HG03280 (cell line): Measurements from ENCODE around the gene PHC2.
"Not testable (repeated sequence)": the region's sequence is repeated elsewhere in the genome, so short reads cannot be mapped to it uniquely, and the experiment has no call there.

Experiments used
- ATAC-seq: cut with Tn5 transposase; IDR thresholded peaks from one replicate; pipeline ENCODE4 v1.9.1; 2021; ENCODE audit warnings: mild to moderate bottlenecking, moderate library complexity; ENCODE audit not compliant: unreplicated experiment

Gene PHC2

DNA sequence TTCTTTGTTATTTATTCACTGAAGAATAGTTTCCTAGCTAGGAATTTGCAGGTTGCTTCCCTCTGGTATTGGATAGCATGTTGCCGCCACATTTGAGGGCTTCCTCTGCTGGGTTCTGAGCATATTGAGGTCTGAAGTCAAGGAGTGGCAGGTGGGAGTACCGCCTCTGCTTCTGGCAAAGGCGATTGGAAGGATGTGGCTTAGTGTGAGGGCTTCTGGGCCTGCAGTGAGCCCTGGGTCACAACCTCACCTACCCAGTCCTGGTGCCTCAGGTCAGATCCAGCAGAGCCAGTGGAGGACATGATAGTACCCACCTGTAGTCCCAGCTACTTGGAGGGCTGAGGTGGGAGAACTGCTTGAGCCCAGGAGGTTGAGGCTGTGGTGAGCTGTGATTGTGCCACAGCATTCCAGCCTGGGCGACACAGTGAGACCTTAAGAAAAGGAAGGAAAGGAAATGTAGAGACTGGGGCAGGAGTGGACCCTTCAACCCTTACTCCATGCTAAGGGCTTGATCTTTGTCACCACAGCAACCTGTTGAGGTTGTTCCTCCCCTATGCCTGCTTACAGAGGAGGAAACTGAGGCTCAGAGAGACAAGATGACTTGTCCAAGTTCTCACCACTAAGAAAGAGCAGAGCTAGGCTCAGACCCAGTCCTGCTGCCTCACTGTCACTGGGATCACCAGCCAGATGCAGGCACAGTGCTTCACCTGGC is 132.8 kb downstream of the PHC2 start:
- ATAC-seq, result no peak

DNA sequence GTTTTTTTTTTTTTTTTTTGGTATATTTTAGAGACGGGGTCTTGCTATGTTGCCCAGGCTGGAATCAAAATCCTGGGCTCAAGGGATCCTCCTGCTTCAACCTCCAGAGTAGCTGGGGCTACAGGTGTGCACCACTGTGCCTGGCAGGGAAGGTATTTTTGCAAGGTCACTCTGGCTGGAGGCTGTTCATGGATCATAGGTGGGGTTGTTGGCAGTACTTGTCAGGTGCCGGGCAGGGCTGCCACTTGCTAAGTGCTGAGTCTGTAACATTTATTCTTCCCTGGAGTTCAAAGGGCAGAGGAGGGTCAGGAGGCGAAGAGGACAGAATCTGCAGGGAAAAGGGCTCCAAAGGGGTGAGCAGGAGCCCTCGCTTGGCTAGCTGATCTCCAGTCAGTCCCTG is 134.1 kb downstream of the PHC2 start:
- no peak for ATAC-seq

DNA sequence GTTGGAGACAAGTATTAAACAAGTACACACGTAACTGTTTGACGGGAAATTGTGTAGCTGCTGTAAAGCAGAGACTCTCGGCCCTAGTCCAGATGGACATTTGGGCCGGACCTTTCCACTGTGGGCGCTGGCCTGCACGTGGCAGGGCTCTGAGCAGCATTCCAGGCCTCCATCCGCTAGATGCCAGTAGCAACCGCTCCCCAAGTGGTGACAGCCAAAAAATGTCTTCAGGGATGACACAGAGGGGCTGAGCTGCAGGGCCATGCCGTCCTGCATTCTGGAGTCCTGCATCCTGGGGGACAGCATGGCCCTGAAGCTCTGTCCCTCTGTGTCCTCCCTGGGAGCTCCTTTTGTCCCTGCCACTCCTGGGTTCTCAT is 134.8 kb downstream of the PHC2 start:
- no peak for ATAC-seq

DNA sequence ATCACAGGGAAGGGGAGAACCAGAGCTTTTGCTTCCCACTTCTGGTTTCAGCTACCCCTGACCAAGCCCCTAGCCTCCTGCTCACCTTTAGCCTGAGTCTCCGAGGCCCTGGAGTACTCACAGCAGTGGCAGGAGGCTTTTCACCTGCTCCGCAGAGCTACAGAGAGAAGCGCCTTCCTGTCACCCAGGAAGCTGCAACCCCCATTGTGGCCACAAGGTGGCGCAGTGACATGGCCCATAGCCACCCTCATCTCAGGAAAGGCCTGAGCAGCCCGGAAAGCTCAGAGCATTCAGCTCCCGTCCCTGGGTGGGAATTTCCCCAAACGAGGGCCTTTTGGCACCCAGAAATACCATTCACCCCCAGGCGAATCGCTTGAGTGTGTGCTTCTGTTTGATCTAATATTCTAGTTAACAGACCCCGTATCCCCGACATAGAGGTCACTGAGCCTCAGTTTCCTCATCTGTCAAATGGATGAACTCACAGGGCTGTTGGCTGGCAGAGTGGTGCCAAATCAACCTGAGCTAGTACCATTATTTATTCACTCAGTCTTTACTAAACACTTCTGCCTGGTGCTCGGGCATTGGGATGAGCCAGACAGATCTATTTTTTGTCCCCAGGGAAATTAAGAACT is 135.3 kb downstream of the PHC2 start:
- peak; percentile 83 for ATAC-seq

DNA sequence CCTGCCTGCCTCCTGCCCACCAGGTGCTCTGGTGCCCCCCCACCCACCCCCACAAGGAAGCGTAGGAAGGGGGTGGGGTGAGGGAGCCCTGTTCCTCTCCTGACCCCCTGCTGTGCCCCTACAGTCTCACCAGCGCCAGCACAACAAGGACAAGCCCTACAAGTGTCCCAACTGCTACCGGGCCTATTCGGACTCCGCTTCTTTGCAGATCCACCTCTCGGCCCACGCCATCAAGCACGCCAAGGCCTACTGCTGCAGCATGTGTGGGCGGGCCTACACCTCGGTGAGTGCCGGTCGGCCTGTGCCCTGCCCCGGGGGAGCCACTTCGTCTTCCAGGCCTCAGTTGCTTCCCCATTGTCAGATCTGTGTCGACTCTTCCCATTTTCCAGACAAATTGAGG is 135.9 kb downstream of the PHC2 start:
- no peak for ATAC-seq

DNA sequence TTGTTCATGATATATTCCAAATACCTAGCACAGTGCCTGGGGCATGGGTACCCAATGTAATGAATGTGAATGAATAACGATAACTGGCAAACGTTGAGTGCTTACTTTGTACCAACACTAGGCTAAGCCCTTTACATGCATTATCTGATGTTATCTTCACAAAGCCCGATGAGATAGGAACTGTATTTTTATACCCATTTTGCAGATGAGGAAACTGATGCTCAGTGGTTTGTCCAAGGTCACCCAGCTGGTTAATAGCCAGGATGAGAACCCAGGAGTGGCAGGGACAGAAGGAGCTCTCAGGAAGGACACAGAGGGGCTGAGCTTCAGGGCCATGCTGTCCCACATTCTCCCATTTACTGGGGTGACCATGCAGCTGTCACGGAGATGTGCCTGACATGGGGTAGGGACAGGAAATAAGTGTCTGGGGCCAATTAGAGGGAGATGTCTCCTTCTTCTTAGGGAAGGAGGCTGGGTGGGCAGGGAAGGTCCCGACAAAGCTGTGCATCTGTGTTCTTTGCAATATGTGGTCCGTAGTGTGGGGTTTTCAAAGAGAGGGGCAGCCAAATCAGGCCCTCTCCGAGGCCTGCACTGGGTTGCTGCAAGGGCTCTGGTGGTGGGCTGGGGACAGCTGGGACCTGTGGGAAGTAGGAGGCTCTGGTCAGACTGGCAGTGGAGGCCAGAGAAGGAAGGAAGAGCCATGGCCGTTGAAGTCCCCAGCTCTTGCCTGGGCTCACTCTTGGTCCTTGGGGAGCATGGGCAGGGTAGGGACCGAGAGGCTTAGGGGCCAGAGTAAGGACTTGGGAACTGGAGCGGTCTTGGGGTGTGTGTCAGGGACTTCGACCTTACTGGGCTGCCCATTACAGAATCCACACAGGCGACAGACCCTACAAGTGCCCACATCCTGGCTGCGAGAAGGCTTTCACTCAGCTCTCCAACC is 136.6 kb downstream of the PHC2 start:
- no peak for ATAC-seq

DNA sequence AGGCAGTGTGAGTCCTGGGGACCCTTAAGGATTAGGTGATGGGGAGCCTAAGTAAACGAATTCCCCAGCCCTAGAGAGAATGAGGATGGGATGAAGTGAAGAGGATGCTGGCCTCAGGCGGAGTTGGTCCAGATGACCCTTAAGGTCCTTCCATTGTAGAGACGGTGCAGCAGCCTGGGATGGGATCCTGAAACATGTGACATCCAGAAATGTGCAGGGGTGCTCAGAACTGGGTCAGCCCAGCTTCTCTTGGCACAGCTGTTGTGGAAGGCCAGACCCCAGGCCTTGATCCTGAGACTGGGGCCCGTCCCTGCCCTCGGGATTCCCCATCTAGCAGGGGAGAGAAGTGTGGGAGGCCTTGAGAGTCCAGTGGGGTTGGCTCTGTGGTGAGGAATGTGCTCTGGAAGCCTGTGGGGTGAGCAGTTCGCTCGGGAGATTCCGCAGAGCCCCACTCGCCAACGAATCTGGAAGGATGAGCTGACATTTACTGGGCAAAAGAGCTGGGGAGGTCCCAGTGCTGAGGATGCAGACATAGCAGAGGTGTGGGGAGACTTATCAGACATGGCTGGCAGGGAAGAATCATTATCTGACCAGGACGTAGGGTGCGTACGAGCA is 138.1 kb downstream of the PHC2 start:
- ATAC-seq, result no peak

DNA sequence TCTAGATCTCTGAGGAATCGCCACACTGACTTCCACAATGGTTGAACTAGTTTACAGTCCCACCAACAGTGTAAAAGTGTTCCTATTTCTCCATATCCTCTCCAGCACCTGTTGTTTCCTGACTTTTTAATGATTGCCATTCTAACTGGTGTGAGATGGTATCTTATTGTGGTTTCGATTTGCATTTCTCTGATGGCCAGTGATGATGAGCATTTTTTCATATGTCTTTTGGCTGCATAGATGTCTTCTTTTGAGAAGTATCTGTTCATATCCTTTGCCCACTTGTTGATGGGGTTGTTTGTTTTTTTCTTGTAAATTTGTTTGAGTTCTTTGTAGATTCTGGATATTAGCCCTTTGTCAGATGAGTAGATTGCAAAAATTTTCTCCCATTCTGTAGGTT is 140.3 kb downstream of the PHC2 start:
- not testable (repeated sequence) for ATAC-seq

DNA sequence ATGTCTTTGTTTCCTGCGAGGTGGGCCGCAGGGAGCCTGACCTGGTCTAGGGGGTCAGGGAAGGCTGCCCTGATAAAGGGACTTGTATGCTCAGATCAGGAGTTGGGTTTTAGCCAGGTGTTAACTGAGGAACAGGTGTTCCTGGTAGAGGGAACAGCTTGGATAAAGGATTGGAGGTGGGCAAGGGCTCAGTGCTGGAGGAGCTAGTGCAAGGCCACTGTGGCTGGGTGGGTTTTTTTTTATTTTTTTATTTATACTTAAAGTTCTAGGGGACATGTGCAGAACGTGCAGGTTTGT is 141.1 kb downstream of the PHC2 start:
- ATAC-seq, result no peak

DNA sequence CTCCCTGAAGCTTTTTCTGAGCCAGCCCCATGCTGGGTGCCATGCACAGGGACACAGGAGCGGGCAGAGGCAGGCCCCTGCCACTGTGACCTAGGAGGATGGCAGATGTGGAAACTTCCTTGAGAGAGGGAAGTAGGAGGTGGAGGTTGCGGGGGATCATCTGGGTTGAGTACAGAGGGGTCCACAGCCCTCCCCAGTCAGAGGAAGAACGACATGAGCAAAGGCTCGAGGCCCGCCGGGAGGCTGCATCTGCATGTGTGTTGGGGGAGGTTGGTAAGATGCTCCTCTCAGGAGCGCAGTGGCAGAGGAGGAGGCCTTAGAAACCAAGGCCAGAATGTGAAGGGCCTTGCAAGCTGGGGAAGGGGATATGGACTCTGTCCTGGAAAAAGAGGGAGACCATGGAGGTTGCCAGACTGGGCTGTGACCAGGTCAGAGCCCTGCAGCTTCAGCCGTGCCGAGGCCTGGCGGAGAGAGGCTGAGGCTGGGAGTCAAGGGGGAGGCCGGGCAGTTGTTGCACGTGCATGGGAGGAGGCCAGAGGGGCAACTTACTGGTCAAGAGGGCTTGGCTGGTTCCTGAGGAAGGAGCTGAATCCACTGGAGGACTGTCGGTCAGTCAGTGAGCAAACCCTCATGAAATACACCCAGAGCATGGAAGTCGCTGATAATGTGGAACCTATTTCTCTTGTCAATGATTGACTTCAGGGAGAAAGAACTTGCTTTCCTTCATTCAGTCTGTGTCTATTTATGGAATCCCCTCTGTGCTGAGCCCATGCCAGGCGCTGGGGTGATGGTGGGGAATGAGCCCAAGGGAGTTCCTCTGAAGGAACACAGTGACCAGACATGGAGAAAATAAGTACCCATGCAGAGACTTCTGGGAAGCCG is 141.7 kb downstream of the PHC2 start:
- ATAC-seq, result no peak

DNA sequence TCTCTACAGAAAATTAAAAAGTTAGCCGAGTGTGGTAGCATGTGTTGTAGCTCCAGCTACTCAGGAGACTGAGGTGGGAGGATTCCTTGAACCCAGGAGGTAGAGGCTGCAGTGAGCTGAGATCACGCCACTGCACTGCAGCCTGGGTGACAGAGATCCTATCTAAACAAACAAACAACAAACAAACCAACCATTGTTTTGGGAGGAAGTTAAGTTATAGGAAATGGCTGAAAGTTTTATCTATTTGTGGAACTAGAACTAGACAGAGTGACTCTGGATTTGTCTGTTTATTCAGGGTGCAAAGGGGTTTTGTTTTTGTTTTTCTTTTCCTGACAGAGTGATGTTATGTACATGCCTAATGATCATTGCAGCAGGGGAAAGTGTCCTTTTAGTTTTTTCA is 143.6 kb downstream of the PHC2 start:
- no peak for ATAC-seq

DNA sequence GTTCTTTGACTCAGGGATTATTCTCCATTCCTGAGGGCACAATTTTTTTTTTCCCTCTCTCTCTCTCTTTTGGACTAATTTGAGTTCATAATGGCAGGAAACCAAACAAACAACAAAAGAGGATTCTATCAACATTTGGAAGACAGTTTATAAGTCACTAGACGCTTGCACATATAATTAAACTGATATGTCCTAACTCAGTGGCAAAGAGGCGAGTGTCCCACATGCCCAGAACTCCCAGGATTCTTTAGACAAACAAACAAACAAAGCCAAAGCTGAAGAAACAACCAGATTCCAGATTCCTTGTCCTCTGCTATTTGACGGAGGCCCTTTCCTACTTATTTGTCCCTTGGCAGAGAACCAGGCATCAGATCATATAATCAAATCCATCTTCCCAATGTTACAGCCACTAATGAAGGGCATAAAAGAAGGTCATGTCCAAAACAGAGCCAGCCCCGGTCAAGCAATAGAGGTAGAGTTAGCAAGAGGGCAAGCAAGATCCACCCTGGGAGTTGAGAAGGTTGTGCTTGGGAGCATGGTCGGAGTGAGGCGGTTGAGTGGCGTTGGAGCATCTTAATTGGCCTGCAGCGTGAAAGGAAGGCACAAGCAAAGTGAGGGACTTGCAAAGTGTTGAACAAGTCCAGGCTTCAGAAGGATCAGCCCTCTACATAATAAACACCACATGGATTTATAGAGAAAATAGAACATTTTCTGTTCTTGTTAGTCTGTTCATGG is 144.3 kb downstream of the PHC2 start:
- no peak for ATAC-seq

DNA sequence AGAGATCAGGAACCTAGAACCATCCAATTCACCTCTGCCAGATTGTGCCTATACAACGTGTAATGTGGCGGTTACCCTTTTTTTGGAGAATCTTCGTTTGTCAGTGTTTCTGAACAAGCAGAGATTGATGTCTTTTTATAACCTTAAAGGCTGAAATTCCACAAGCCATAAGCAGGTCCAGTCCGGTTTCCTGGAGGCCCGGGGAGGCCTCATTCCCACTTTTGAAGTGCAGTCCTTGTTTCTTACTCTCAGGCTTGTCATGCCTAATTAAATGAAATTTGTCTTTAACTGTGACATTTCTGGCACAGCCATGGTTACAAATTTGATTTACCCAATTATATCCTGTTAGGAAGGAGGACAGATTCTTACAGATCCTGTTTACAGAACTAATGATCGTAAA is 146.8 kb downstream of the PHC2 start:
- ATAC-seq, result no peak

DNA sequence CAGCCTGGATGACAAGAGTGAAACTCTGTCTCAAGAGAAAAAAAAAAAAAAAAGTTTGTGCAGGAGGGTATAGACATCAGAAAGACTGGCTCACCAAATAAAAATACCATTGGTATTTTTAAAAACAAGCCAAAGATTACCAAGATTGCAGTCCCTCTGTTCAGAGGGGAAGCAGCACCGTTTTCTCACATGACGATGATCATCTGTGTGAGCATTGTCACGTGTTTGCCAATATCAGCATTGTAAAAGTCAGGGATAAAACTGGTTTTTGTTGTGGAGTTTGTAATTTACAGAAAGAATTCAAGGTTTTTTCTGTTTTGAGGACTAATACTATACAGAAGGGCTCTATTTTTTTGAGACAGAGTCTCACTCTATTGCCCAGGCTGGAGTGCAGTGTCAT is 148.1 kb downstream of the PHC2 start:
- ATAC-seq, result no peak

DNA sequence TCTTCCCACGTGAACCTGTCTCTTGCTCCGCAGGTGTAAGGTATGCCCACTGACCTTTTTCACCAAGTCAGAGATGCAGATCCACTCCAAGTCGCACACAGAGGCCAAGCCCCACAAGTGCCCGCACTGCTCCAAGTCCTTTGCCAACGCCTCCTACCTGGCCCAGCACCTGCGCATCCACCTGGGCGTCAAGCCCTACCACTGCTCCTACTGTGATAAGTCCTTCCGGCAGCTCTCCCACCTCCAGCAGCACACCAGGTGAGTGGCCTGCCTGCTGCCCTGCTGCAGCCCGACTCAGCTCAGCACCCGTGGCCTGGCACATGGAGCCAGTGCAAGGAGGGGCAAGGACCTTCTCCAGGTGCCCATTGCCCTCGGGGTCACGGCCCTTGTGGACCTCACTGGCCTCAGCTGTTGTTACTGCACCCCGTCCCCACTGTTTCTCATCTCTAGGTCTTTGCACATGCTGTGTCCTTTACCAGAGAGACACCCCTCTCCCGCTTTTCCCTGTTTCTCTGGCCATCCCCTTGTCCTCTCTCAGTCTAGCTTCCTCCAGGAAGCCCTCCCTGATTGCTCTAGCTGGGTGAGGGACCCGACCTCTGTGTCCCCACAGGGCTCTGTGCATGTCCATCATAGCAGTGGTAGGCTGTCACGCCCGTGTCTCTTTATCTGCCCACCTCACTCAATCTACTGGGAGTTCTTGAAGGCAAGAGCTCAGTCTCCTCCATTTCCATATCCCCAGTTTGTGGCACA is 149.2 kb downstream of the PHC2 start:
- no peak for ATAC-seq

DNA sequence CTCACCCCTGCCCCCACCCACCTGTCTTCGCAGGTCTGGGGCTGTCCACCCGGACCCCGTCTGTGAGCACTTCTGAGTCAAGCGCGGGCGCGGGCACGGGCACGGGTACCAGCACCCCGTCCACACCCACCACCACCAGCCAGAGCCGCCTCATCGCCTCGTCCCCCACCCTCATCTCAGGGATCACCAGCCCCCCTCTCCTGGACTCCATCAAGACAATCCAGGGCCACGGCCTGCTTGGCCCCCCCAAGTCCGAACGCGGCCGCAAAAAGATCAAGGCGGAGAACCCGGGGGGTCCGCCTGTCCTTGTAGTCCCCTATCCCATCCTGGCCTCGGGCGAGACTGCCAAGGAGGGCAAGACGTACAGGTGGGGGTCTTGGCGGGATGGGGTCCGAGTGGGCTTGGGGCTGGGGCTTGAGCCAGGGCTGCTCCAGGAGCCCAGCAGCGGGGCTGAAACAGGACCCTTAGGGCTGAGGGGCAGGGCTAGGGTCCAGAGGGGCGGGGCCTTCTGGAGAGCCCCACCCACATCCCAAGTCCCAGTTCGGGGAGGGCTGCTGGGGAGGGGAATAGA is 150.7 kb downstream of the PHC2 start:
- no peak for ATAC-seq

DNA sequence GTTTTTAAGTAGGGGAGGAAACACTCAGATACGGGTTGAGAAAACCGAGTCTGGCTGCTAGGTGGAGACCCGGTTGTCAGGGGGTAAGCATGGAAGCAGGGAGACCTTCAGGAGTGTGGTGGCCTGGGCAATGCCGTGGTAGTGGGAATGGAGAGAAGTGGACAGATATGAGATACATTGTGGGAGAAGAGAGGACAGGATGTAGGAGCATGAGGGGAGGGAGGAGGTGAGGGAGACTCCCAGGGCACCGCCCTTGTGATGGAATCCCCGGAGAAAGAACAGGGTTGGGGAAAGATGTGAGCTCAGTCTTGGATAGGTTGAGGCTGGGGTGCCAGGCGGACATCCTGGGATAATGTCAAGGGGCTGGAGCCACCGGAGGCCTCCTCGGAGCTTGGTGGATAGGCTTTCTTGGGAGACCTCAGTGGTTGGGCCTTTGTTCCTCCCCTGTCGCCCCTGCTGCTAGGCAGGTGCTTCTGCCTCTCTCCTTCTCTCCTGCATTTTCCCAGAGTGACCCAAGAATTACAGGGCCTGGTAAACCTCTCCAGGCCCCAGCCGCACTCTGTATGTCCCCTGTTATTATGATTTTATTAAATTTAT is 153.3 kb downstream of the PHC2 start:
- ATAC-seq, result no peak

DNA sequence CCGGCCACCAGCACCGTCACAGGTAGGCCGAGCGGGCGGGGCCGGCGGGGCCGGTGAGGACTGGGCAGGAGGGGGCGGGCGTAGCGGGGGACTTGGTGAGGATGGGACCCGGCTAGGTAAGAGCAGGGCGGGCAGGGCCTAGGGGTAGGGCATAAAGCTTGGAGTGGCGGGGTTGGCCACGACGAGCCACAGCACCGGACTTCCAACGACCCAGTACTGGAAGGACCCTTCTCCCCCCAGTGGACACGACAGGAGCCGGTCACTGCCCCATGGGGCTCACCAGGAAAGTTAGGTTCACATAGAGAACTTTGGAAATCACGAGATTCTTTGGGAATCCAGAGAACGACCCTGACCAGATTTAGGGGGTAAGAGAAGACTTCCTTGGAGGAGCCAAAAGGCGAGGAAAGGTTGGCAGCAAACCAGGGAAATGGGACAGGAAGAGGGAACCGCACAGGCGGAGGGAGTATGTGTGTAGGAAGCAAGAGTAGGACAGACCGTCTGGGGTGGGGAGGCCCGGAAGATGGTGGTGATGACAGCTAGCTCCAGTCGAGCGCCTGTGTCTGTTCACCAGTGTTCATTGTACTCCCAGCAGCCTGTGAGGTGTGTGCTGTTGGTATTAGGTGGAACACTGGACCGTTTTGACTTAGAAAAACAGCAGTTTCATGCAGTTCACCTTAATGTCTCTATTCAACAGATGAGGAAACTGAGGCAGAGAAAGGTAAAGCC is 154.2 kb downstream of the PHC2 start:
- no peak for ATAC-seq
